Mesodermal cell (in vitro differentiated cells): ENCODE results near the gene MAP1B.

ENCODE experiments used
- H3K27ac ChIP-seq: 2 replicates; pipeline ENCODE4 v1.7.0; 2013; ENCODE audit warnings: mild to moderate bottlenecking, low read depth, low read length, moderate library complexity; ENCODE audit not compliant: severe bottlenecking
- H3K36me3 ChIP-seq: 2 replicates; pipeline ENCODE4 v1.7.1; 2013; ENCODE audit warnings: mild to moderate bottlenecking, low read length, moderate library complexity; ENCODE audit not compliant: control insufficient read depth, insufficient read depth
- H3K4me1 ChIP-seq: one replicate; pipeline ENCODE4 v1.7.1; 2013; ENCODE audit warnings: mild to moderate bottlenecking, low read length; ENCODE audit not compliant: insufficient read depth, control insufficient read depth, poor library complexity, severe bottlenecking
- H3K4me3 ChIP-seq: 2 replicates; pipeline ENCODE4 v1.7.0; 2013; ENCODE audit warnings: low read length, control low read depth, mild to moderate bottlenecking; ENCODE audit not compliant: insufficient read depth, poor library complexity, severe bottlenecking; ENCODE audit errors: extremely low read depth
- H3K9me3 ChIP-seq: 2 replicates; pipeline ENCODE4 v1.7.1; 2013; ENCODE audit warnings: mild to moderate bottlenecking, low read length, moderate library complexity; ENCODE audit not compliant: control insufficient read depth
- WGBS, 2 experiments: methylation state at CpG; one replicate each; pipeline ENCODE4 v1.1.5; 2013; ENCODE audit warnings: missing lambda C conversion rate in 2 of 2; ENCODE audit not compliant: insufficient coverage in 2 of 2; 5-methylcytosine and 5-hydroxymethylcytosine counted together

The MAP1B gene

GRCh38 chr5:72237415-72237814 is 130.1 kb downstream of the MAP1B start:
- Histone ChIP-seq H3K36me3 (peaks cover 18% of the 10 kb centered on the region), H3K9me3 (no peaks in the 10 kb centered on the region), H3K4me1 (peaks cover 35% of the 10 kb centered on the region), H3K27ac (no peak overlapping the region), H3K4me3 (no peak overlapping the region)
- WGBS, 2 experiments, result no CpG with 5 or more reads among the region's 2 CpGs

DNA sequence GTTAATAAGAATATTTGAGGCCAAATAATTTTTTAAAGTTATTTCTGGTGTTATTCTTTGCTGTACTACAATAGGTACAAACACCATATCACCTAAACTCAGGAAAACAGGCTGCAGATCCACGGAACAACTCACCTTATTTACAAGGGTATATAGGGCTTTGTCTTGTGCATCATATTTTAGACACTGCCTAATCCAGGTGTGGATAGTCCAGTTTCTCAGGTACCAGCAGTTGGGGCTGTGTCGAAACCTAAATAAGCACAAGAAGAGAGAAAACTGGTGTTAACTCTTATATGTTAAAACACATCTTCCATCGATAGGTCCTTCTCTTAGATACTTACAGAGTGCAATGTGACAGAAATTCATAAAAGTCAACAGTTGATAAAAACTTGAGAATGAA is 130.6 kb downstream of the MAP1B start:
- H3K4me3 ChIP-seq, result no peak overlapping the region
- no peaks in the 10 kb centered on the region for H3K9me3 ChIP-seq
- no CpG with 5 or more reads among the region's 3 CpGs for WGBS, 2 experiments
- H3K27ac ChIP-seq, result no peak overlapping the region
- peaks cover 31% of the 10 kb centered on the region for H3K4me1 ChIP-seq
- H3K36me3 ChIP-seq, result peaks cover 18% of the 10 kb centered on the region

DNA sequence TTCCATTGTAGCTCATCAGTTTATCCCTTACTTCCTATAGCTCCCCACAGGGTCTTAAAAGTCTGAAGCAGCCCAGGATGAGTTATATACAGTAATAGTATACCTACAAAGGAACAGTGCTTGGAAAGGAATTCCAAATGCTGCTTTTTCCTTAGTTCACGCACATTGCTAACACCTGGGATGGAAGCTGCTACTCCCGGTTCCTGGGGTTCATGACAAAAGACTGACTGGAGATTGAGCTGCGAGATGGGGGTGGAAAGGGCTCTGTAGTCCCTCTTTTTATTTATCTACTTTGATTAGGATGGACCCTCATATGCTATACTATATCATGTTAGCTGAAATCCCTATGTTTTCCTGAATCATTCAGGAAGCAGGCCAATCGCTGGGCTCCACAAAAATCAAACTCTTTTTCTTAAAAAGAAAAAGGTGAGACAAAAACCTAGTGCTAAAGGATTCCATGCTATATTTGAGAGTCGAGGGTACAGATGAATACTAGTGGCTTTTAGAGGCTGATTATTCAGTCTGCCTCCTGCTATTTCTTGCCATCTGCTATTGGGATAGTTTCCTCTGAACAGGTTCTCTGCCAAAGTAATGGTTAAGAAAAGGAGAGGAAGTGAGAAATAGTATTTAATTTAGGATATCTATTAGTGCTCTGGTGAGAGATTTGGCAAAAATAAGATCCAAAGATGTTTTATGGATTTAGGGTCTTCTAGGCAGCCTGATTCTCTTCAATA is 131.6 kb downstream of the MAP1B start:
- Histone ChIP-seq H3K27ac (no peak overlapping the region), H3K4me1 (peaks cover 26% of the 10 kb centered on the region)
- 62 to 78% methylated on average over 2 of the region's 5 CpGs for WGBS, 2 experiments

GRCh38 chr5:72241346-72242003 is 134.2 kb downstream of the MAP1B start:
- Histone ChIP-seq H3K27ac (peak overlapping the region; percentile 11), H3K36me3 (peaks cover 18% of the 10 kb centered on the region), H3K4me3 (no peak overlapping the region), H3K4me1 (peaks cover 31% of the 10 kb centered on the region), H3K9me3 (no peaks in the 10 kb centered on the region)
- 90 to 100% methylated on average over 2 to 3 of the region's 5 CpGs for WGBS, 2 experiments

More for the DNA sequence above, 131.6 kb downstream of the MAP1B start:
- peaks cover 18% of the 10 kb centered on the region for H3K36me3 ChIP-seq
- no peaks in the 10 kb centered on the region for H3K9me3 ChIP-seq
- no peak overlapping the region for H3K4me3 ChIP-seq

DNA sequence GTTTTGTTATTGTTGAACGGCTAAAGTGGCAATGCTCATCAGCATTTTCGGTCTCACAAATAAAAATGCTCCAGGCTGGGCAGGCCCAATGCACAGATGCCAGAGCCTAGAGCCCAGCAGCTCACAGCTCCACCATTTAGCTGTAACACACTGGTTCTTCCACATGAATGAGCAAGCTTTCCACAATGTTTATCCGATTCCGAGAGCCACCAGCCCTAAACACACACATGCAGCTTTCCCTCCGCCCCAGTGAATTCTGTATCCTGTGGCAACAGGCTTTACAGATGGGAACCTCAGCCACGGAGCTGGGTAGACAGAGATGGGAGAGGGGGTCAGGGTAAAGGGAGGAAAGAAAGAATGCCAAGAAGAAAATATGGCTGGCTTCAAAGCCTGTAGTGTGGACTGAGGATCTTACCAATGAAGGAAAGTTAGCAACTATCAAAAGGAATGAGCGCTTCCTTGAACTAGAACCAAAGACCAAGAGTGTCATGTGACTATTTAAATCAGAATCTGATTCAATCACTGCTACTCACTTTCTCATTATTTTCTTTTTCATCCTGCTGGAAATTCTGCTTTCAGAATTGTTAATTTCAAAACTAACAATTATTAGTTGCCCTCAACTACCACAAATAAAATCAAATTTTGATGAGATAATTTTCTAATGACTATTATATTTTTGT is 135.7 kb downstream of the MAP1B start:
- no peak overlapping the region for H3K4me3 ChIP-seq
- H3K9me3 ChIP-seq, result no peaks in the 10 kb centered on the region
- no peak overlapping the region for H3K27ac ChIP-seq
- H3K4me1 ChIP-seq, result peaks cover 36% of the 10 kb centered on the region
- peaks cover 6% of the 10 kb centered on the region for H3K36me3 ChIP-seq
- 95 to 96% methylated on average over 4 to 6 of the region's 7 CpGs for WGBS, 2 experiments

DNA sequence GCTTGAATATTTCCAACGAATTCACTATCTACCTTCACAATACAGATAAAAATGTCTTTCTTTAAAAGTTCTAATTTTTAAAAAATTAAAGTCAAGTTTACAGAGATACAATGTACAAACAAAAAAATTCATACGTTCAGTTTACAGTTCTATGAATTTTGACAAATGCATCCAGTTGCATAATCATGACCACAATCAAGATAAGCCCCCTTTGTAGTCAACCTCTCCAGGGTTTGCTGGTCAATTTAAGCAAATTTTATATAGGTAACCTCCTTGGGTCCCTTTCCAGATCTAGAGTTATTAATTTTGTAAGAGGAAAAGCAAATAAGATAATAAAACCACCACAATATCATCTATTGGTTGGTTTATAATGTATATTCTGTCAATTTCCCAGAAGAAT is 136.4 kb downstream of the MAP1B start:
- Histone ChIP-seq H3K27ac (no peak overlapping the region), H3K36me3 (peaks cover 5% of the 10 kb centered on the region), H3K4me1 (peaks cover 39% of the 10 kb centered on the region), H3K9me3 (no peaks in the 10 kb centered on the region), H3K4me3 (no peak overlapping the region)
- WGBS, 2 experiments, result 100% methylated on average over 1 of the region's 2 CpGs; no CpG with 5 or more reads in 1 of the 2 experiments

- Histone ChIP-seq H3K4me1 (peaks cover 39% of the 10 kb centered on the region), H3K4me3 (no peak overlapping the region), H3K27ac (no peak overlapping the region), H3K36me3 (peaks cover 5% of the 10 kb centered on the region), H3K9me3 (no peaks in the 10 kb centered on the region)
- 86 to 100% methylated on average over 1 of the region's 2 CpGs for WGBS, 2 experiments
Observed at GRCh38 chr5:72244862-72245371, 137.6 kb downstream of the MAP1B start.

GRCh38 chr5:72245546-72245945 is 138.3 kb downstream of the MAP1B start:
- Histone ChIP-seq H3K36me3 (peaks cover 5% of the 10 kb centered on the region), H3K4me3 (no peak overlapping the region), H3K4me1 (peaks cover 39% of the 10 kb centered on the region), H3K27ac (peak overlapping the region; percentile 68), H3K9me3 (no peaks in the 10 kb centered on the region)
- no CpG with 5 or more reads among the region's 1 CpG for WGBS, 2 experiments

DNA sequence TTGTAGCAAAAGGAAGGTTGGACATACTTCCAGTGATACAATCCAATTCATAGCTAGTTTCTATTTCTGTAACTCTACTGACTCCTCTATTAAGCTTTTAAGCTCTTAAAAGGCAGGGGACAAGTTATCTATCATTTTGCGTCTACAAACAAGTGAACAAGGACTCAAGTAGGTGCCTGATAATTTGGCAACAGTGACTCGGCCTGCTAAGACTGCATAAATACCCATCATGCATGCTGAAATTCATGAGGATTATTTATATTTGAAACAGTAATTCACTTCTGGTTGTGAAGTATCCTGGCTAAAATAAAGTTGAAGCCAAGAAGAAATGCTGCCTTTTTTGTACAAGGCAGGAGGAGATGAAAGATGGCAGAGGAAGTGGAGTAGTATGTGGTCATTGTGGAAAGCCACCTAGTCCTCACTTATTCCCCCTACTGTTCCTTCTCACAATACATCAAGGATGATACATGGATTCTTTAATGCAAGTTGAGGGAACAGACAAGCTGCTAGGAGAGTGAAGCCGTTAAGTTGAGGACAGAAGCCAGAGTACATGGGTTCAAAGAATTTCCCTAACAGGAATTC is 138.8 kb downstream of the MAP1B start:
- Histone ChIP-seq H3K27ac (peak overlapping the region; percentile 68), H3K4me3 (no peak overlapping the region), H3K36me3 (peaks cover 5% of the 10 kb centered on the region), H3K4me1 (peaks cover 39% of the 10 kb centered on the region), H3K9me3 (no peaks in the 10 kb centered on the region)
- WGBS, 2 experiments, result 83 to 91% methylated on average over 1 to 2 of the region's 3 CpGs

DNA sequence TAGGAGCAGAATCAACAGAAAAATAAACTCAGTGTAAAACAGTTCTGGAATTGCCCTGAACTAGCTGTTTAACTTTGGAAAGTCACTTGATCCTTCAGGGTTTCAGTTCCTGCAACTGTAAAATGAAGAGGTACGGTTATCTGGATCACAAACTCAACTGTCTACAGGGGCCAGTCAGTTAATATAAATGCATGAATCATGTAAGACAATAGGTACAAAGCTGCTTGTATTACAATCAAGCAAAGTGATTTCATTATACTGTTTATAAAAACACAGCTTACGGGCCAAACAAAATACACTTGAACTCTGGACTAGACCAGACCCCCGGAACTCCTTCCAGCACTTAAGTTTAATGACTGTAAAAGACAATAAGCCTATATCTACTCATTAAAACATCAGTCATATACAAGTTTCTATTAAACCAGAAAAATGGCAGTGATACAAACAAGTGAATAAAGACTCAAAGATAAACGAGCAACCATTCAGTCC is 139.7 kb downstream of the MAP1B start:
- H3K4me1 ChIP-seq, result peaks cover 36% of the 10 kb centered on the region
- H3K9me3 ChIP-seq, result no peaks in the 10 kb centered on the region
- WGBS, 2 experiments, result 83 to 100% methylated on average over 1 to 2 of the region's 4 CpGs
- H3K4me3 ChIP-seq, result no peak overlapping the region
- H3K27ac ChIP-seq, result peak overlapping the region; percentile 68
- no peaks in the 10 kb centered on the region for H3K36me3 ChIP-seq
